Tibial artery (tissue), 4 donors: ENCODE results near the gene PAQR9.

Source experiments
- DNase-seq, 2 donors: peaks; one replicate each; pipeline ENCODE4 v3.0.0-alpha.2; 2019
- H3K27ac ChIP-seq, 2 donors: fragments of 200-600 bp; sonication (generic) in 1 of 2; 1 replicate in 1 of 2; 2 replicates in 1 of 2; pipeline ENCODE4 v1.5.1; 2018 to 2019; ENCODE audit warnings: mild to moderate bottlenecking in 1 of 2
- H3K27me3 ChIP-seq, 2 donors: fragments of 200-600 bp; sonication (generic) in 1 of 2; one replicate each; pipeline versions ENCODE4 v1.5.1 to v1.6.0; 2016 to 2019
- H3K36me3 ChIP-seq, 3 donors: fragments of 200-600 bp; sonication (generic) in 2 of 3; one replicate each; pipeline ENCODE4 v1.5.1; 2016 to 2019; ENCODE audit warnings: mild to moderate bottlenecking in 2 of 3
- H3K4me1 ChIP-seq, 4 donors: fragments of 200-600 bp; sonication (generic) in 2 of 4; 1 replicate in 3 of 4; 2 replicates in 1 of 4; pipeline ENCODE4 v1.5.1; 2016 to 2019
- H3K4me3 ChIP-seq, 2 donors: fragments of 200-600 bp; sonication (generic) in 1 of 2; 1 replicate in 1 of 2; 2 replicates in 1 of 2; pipeline ENCODE4 v1.5.1; 2018 to 2019; ENCODE audit warnings: mild to moderate bottlenecking in 2 of 2
- H3K9me3 ChIP-seq, 3 donors: fragments of 200-600 bp; sonication (generic) in 1 of 3; one replicate each; pipeline ENCODE4 v1.5.1; 2016 to 2019
- intact Hi-C: fragments of 100-400 bp; cut with DNase I; formaldehyde crosslinking; loops from one replicate; pipeline ENCODE4 v1.15.0; 2023; ENCODE audit warnings: low total_unique reads
- TF ChIP-seq, protein P1 (sequence below), 2 experiments: fragments of 200-600 bp in 1 of 2; fragments of 450-650 bp in 1 of 2; IDR thresholded peaks; one replicate each; pipeline ENCODE4 v1.5.1; 2017 to 2019; ENCODE audit warnings: antibody characterized with exemption in 2 of 2, mild to moderate bottlenecking in 1 of 2, moderate library complexity in 1 of 2

PAQR9 gene

DNA sequence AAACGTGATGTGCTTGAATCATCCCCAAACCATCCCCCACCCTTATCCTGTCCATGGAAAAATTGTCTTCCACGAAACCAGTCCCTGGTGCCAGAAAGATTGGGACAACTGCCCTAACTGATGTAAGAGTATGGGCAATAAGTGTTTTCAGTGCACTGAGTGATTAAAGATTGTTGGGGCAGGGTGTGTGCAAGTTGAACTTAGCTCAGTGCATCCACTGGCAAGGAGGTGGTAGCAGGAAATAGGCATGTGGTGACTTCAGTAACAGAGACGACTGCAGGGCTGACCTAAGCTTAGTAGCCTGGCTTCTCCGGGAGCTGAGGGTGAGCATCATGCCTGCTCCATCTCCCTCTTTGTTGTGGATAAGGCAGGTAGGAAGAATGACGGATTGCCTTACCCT, 27.5 kb downstream of the PAQR9 start:
- TF ChIP-seq, protein P1, sequence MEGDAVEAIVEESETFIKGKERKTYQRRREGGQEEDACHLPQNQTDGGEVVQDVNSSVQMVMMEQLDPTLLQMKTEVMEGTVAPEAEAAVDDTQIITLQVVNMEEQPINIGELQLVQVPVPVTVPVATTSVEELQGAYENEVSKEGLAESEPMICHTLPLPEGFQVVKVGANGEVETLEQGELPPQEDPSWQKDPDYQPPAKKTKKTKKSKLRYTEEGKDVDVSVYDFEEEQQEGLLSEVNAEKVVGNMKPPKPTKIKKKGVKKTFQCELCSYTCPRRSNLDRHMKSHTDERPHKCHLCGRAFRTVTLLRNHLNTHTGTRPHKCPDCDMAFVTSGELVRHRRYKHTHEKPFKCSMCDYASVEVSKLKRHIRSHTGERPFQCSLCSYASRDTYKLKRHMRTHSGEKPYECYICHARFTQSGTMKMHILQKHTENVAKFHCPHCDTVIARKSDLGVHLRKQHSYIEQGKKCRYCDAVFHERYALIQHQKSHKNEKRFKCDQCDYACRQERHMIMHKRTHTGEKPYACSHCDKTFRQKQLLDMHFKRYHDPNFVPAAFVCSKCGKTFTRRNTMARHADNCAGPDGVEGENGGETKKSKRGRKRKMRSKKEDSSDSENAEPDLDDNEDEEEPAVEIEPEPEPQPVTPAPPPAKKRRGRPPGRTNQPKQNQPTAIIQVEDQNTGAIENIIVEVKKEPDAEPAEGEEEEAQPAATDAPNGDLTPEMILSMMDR (IDR thresholded peaks at IDR 0.05) = no peak
- intact Hi-C loops = no loop called here
- DNase-seq = no peak
- Histone ChIP-seq H3K9me3 (no peaks in the 10 kb centered on the region), H3K4me1 (no peaks in the 10 kb centered on the region), H3K36me3 (no peaks in the 10 kb centered on the region), H3K27ac (no peak overlapping the region), H3K27me3 (no peaks in the 10 kb centered on the region), H3K4me3 (no peak overlapping the region)

DNA sequence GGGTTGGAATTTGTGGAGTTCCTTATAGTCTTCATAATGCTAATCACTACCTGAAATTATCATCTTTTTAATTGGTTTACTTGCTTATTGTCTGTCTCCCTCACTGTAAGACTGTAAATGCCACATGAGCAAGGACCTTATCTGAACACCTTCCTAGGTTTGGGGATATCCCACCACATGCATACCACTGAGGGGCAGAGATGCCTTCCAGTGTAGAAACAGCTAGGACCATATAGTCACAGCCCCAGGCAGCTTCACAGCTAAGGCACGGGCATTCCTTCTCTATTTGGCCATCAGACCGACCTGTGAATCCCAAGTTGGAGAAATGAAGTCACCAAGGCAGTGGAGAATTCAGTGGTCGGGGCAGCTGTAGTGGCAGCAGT, 28.6 kb downstream of the PAQR9 start:
- Histone ChIP-seq H3K27ac (no peak overlapping the region), H3K36me3 (no peaks in the 10 kb centered on the region), H3K9me3 (no peaks in the 10 kb centered on the region), H3K4me1 (no peaks in the 10 kb centered on the region), H3K4me3 (no peak overlapping the region), H3K27me3 (no peaks in the 10 kb centered on the region)
- intact Hi-C loops = no loop called here
- TF ChIP-seq, protein P1 (IDR thresholded peaks at IDR 0.05) = no peak
- no peak for DNase-seq

DNA sequence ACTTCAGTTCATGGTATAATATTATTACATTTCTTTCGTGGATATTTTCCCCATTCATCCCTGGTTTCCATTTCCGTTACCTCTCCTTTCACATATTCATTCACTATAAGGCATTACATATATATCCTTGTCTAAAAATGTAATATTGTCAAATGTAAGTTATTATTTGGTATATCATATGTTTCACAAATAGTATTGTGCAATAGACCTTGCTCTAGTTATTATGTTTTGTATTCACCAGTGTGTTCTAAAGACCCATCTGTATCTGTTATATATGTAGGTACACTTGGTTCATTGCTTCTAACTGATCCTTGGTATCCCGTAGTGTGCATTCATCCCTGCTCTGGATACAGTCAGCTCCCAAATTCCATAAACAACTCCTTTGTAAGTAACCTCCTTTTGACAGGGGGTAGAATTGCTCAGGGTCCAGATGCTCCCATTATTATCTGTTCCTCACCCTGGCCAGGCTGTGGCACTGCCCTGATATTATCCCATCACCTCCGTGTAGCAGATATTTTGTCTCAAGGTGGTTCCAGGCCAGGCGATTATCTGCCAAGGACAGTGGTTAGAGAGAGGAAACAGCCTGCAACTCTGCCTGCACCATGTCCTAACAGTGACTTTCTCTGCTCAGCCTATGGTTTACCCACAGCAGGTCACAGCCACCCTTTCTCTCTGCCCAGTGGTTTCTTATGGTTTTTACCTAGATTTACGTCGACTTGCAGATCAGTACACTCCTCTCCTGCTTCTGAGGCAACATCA, 29.2 kb downstream of the PAQR9 start:
- intact Hi-C loops = no loop called here
- no peaks in the 10 kb centered on the region for H3K4me1 ChIP-seq
- no peak overlapping the region for H3K4me3 ChIP-seq
- no peaks in the 10 kb centered on the region for H3K36me3 ChIP-seq
- TF ChIP-seq, protein P1 (IDR thresholded peaks at IDR 0.05) = no peak
- no peaks in the 10 kb centered on the region for H3K27me3 ChIP-seq
- DNase-seq = no peak
- no peak overlapping the region for H3K27ac ChIP-seq
- H3K9me3 ChIP-seq = no peaks in the 10 kb centered on the region

DNA sequence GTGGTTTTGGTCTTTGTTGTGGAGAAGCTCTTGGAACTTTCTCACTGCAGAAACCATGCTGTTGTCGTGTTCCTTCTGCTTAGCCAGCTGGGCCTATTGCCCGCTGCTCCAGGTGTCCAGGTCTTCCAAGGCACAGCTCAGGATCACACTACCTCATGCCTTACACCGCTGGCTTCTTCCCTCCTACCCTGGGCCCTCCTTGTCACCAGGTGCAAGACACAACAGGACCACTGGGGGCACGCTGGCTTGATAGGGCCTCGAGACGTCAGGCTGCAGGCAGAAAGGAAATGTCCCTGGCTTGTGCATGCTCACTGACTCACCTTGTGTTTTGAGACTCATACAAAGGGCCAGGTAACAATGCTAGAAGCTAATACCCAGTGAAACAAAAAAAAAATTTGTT, 32.3 kb downstream of the PAQR9 start:
- Histone ChIP-seq H3K36me3 (no peaks in the 10 kb centered on the region), H3K27ac (no peak overlapping the region), H3K4me3 (no peak overlapping the region), H3K27me3 (no peaks in the 10 kb centered on the region), H3K9me3 (no peaks in the 10 kb centered on the region), H3K4me1 (no peaks in the 10 kb centered on the region)
- TF ChIP-seq, protein P1 (IDR thresholded peaks at IDR 0.05) = no peak
- DNase-seq = no peak
- intact Hi-C loops = no loop called here

DNA sequence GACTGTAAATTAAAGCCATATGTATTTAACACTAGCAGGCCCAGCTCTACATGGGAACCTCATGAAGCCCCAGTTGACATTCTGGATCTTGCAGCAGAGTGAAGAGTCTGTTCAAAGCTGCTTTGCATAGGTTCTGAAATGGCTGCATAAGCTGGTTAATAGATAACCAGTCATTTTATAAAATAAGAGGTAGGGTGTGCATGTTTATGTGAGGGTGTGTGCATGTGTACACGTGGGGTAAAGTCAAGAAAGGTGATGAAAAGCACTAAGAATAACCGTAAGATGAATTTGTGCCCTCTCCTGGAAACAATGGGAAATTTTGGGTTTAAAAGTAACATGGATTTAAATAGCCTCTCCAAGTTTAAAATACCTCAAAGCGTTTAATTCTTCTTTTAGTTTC, 33.0 kb downstream of the PAQR9 start:
- DNase-seq = no peak
- H3K4me3 ChIP-seq = no peak overlapping the region
- no peaks in the 10 kb centered on the region for H3K9me3 ChIP-seq
- no peak overlapping the region for H3K27ac ChIP-seq
- no peaks in the 10 kb centered on the region for H3K4me1 ChIP-seq
- TF ChIP-seq, protein P1 (IDR thresholded peaks at IDR 0.05) = no peak
- H3K27me3 ChIP-seq = no peaks in the 10 kb centered on the region
- no peaks in the 10 kb centered on the region for H3K36me3 ChIP-seq
- intact Hi-C loops = no loop called here

DNA sequence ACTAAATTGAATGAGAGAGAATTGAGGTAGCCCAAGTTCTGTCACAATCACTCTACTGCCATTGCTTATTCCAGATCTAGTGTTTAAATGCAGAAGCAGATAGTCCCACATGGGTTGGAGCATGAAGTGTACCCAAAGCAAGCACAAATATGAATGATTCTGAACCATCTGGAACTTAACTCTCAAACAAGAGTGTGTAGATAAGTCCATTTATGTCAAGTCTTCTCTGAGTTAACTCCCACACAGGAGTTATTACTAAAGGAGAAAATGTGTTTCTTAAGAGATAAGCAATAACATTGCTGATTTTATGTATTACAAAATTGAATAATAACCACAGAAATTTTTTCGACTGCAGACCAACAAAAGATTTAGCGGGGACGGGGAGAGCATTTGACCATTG, 33.6 kb downstream of the PAQR9 start:
- Histone ChIP-seq H3K27ac (no peak overlapping the region), H3K36me3 (no peaks in the 10 kb centered on the region), H3K27me3 (no peaks in the 10 kb centered on the region), H3K4me1 (no peaks in the 10 kb centered on the region), H3K4me3 (no peak overlapping the region), H3K9me3 (no peaks in the 10 kb centered on the region)
- no peak for DNase-seq
- TF ChIP-seq, protein P1 (IDR thresholded peaks at IDR 0.05) = no peak
- intact Hi-C loops = no loop called here
